SK-N-SH treated with all-trans-retinoic acid at 6 μM for 48 hours (cell line): ENCODE data around the gene PMPCA.

Source experiments
- ARNTL ChIP-seq: fragments of 450-650 bp; formaldehyde crosslinking; IDR thresholded peaks from 2 replicates; pipeline ENCODE4 v1.5.0; 2020; ENCODE audit warnings: low read depth, mild to moderate bottlenecking, moderate library complexity, borderline replicate concordance
- CSDC2 ChIP-seq: fragments of 250-450 bp; sonication (Bioruptor Pico); IDR thresholded peaks from 2 replicates; pipeline ENCODE4 v1.5.0; 2020; ENCODE audit warnings: mild to moderate bottlenecking, moderate library complexity
- PATZ1 ChIP-seq: fragments of 250-450 bp; sonication (Bioruptor Pico); IDR thresholded peaks from 2 replicates; pipeline ENCODE4 v1.8.0; 2020; ENCODE audit warnings: mild to moderate bottlenecking, moderate library complexity, borderline replicate concordance
- ZC3H10 ChIP-seq: fragments of 250-450 bp; sonication (Bioruptor Pico); IDR thresholded peaks from 2 replicates; pipeline ENCODE4 v1.5.1; 2021; ENCODE audit warnings: mild to moderate bottlenecking, moderate library complexity

- TF ChIP-seq ZC3H10 (CRISPR knock-in tag) (no peak), ARNTL (no peak), CSDC2 (CRISPR knock-in tag) (no peak), PATZ1 (no peak)
Measured at GRCh38 chr9:136372006-136372405, 38.5 kb upstream of the PMPCA start.
